ENCODE results near the gene ZDHHC24.
A peak's percentile ranks its signal among the peaks of the same experiment; 100 is the strongest.
"Not testable (repeated sequence)": the region's sequence is repeated elsewhere in the genome, so short reads cannot be mapped to it uniquely, and the experiment has no call there.

DNA sequence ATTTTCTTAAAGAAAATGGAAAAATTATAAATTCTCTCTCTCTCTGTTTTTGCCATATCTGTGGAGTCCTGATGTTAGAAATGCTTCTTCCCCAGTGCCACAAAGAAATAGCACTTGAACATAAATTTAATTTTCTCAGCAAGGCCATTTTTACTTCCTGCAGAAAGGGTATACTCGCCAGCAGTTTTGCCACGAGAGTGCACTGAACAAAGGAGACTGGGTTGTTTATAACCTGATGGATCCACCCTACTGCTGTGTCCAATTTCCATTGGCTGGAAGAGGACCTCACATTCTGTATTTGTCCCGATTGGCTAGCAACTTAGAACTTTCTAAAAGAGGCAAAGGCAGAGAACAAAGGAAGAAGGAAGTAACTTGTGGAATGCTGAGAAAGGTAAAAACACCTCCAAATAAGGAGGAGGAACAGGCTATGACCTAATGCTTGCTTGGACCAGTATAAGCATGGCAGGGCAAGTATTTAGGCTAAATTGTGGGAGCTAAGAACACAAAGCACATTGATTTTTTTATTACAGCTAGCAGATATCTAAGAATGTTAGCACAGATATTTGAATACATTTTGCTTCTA is 36.8 kb upstream of the ZDHHC24 start:
- TF ChIP-seq, protein P1, sequence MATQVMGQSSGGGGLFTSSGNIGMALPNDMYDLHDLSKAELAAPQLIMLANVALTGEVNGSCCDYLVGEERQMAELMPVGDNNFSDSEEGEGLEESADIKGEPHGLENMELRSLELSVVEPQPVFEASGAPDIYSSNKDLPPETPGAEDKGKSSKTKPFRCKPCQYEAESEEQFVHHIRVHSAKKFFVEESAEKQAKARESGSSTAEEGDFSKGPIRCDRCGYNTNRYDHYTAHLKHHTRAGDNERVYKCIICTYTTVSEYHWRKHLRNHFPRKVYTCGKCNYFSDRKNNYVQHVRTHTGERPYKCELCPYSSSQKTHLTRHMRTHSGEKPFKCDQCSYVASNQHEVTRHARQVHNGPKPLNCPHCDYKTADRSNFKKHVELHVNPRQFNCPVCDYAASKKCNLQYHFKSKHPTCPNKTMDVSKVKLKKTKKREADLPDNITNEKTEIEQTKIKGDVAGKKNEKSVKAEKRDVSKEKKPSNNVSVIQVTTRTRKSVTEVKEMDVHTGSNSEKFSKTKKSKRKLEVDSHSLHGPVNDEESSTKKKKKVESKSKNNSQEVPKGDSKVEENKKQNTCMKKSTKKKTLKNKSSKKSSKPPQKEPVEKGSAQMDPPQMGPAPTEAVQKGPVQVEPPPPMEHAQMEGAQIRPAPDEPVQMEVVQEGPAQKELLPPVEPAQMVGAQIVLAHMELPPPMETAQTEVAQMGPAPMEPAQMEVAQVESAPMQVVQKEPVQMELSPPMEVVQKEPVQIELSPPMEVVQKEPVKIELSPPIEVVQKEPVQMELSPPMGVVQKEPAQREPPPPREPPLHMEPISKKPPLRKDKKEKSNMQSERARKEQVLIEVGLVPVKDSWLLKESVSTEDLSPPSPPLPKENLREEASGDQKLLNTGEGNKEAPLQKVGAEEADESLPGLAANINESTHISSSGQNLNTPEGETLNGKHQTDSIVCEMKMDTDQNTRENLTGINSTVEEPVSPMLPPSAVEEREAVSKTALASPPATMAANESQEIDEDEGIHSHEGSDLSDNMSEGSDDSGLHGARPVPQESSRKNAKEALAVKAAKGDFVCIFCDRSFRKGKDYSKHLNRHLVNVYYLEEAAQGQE (IDR thresholded peaks at IDR 0.05; ENCODE audit: low read depth), result not testable (repeated sequence)
- TF ChIP-seq ZNF274 (IDR thresholded peaks at IDR 0.05; ENCODE audit: low read depth, low read length); CEBPB (IDR thresholded peaks at IDR 0.05; ENCODE audit: low read depth); POLR2AphosphoS5 (IDR thresholded peaks at IDR 0.05; ENCODE audit: low read depth, low read length); POLR2A (IDR thresholded peaks at IDR 0.05; ENCODE audit: borderline replicate concordance, extremely low read depth, insufficient read depth, insufficient read length); EZH2 (IDR thresholded peaks at IDR 0.05); RAD21 (IDR thresholded peaks at IDR 0.05; ENCODE audit: low read depth); SP1 (IDR thresholded peaks at IDR 0.05; ENCODE audit: low read depth): not testable (repeated sequence)
- TF ChIP-seq, protein P2, sequence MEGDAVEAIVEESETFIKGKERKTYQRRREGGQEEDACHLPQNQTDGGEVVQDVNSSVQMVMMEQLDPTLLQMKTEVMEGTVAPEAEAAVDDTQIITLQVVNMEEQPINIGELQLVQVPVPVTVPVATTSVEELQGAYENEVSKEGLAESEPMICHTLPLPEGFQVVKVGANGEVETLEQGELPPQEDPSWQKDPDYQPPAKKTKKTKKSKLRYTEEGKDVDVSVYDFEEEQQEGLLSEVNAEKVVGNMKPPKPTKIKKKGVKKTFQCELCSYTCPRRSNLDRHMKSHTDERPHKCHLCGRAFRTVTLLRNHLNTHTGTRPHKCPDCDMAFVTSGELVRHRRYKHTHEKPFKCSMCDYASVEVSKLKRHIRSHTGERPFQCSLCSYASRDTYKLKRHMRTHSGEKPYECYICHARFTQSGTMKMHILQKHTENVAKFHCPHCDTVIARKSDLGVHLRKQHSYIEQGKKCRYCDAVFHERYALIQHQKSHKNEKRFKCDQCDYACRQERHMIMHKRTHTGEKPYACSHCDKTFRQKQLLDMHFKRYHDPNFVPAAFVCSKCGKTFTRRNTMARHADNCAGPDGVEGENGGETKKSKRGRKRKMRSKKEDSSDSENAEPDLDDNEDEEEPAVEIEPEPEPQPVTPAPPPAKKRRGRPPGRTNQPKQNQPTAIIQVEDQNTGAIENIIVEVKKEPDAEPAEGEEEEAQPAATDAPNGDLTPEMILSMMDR (IDR thresholded peaks at IDR 0.05 in 2 of 3, conservative IDR thresholded peaks at IDR 0.05 in 1 of 3; ENCODE audit: borderline replicate concordance in 1 of 3, insufficient read depth in 1 of 3, low read depth in 2 of 3, low read length in 2 of 3), result not testable (repeated sequence)
- peak; percentile 38; the same call in 1 of the 2 replicates for TF ChIP-seq CBX3 (IDR thresholded peaks at IDR 0.05; ENCODE audit: low read depth)
- TF ChIP-seq, protein P3, sequence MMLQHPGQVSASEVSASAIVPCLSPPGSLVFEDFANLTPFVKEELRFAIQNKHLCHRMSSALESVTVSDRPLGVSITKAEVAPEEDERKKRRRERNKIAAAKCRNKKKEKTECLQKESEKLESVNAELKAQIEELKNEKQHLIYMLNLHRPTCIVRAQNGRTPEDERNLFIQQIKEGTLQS (IDR thresholded peaks at IDR 0.05), result not testable (repeated sequence)

Data from HCT116 (cell line).